UCSD-AML1 (cell line): ENCODE measurements around the gene APC2.
"Not testable (repeated sequence)": the region's sequence is repeated elsewhere in the genome, so short reads cannot be mapped to it uniquely, and the experiment has no call there.

Experiments used
- DNase-seq: peaks from one replicate; lab custom pipeline; 2025; ENCODE audit not compliant: unreplicated experiment; lab: John Stamatoyannopoulos, UW

APC2 gene

DNA sequence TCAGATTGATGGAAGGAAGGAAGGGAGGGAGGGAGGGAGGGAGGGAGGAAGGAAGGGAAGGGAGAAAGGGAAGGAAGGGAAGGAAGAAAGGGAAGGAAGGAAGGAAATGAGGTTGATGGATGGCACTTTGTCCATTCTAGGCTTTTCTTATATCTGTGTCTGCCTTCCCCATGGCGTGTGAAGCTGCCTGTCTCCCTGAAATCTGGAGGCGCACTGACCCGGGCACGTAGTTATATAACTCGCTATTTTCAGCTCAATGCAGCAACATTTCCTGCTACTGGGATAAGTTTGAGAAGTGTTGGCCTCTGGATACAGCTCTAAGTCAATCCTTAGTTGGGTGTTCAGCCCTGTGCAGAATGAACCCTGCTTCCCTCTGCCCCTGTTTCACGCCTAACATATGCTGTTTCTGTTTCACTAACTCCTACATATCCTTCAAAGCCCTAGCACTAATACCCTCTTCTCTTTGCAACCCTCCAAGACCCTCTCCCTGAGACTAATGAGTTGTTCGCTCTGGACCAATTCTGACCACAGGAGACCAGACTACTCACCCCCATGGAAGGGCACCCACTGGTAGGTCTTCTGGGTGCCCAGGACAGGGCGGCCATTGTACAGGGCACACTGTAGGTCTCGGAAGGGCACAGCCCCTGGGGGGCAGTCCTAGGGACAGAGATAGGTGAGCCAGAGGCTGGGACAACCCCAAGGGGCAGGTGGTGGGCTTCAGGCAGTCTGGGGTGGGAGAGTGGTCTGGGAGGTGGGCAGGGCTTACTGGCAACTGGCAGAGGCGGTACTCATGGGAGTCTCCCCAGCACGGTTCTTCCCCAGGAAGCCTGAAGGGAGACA lies 59.9 kb downstream of the APC2 start:
- no peak for DNase-seq

DNA sequence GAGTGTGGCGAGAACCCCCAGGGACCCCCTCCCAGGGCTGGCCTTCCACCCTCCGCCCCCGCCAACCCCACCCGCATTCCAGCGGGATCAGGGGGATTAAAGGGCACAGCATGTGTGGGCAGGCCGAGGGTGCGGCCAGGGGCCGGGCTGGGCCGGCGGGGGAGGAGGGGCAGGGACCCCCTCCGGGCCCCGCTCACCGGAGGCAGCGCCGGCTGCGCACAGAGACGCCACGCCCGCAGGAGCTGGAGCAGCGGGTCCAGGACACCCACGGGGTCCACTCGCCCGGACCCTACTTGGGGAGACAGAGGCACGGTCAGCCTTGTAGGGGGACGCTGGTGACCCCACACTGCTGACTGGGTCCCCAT lies 60.5 kb downstream of the APC2 start:
- no peak for DNase-seq

- DNase-seq: no peak
These were observed 60.9 kb downstream of the APC2 start for GRCh38 chr19:1510807-1511206.

DNA sequence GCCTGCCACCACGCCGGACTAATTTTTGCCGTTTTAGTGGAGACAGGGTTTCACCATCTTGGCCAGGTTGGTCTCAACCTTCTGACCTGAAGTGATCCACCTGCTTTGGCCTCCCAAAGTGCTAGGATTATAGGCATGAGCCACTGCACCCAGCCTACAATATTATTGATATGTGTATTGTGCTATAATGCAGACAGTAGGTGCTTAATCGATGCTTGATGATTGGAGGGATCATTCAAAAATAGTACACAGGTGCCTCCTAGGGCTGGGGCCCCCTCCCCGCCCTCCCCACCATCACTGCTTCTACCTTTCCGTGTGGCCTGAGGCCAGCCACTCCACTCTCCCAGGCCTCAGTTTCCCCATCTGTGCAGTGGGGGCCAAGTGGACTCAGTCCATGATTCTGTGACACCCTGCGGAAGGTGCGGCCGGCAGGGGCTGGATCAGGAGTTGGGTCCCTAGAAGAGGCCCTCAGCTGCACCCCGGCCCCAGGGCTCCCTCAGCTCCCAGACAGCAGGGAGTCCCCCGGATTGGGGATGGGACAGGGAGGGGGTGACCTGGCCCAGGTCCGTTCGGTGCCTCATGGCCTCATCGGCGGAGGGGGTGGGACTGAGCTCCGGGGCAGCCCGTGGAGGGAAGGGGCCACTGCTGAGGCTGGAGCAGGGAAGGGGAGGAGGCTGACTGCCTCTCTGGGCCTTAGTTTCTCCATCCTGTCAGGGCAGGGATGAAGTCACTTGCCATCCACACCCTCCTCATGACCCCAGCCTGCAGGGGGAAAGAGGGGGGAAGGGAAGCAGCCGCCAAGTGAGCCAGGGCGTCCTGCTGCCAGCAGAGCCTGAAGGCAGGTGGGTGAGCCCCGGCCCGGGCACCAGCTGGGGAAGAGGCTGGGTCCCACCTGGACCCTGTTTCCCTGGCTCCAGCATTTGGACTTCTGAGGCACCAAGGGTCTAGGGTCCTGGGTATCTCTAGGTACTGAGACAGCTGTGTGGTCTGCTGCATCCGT lies 61.7 kb downstream of the APC2 start:
- DNase-seq: no peak

- DNase-seq: peak; percentile 68
These were observed 63.0 kb downstream of the APC2 start, which contains the start of gene ADAMTSL5 for GRCh38 chr19:1512671-1513498. ADAMTSL5 (minus strand) TSS chr19:1513019; CDS start chr19:1510943, 2,076 bp downstream.

- peak; percentile 76 for DNase-seq
These were observed 63.8 kb downstream of the APC2 start for GRCh38 chr19:1513499-1514294.

- no peak for DNase-seq
These were observed 64.4 kb downstream of the APC2 start for GRCh38 chr19:1514295-1514661.

DNA sequence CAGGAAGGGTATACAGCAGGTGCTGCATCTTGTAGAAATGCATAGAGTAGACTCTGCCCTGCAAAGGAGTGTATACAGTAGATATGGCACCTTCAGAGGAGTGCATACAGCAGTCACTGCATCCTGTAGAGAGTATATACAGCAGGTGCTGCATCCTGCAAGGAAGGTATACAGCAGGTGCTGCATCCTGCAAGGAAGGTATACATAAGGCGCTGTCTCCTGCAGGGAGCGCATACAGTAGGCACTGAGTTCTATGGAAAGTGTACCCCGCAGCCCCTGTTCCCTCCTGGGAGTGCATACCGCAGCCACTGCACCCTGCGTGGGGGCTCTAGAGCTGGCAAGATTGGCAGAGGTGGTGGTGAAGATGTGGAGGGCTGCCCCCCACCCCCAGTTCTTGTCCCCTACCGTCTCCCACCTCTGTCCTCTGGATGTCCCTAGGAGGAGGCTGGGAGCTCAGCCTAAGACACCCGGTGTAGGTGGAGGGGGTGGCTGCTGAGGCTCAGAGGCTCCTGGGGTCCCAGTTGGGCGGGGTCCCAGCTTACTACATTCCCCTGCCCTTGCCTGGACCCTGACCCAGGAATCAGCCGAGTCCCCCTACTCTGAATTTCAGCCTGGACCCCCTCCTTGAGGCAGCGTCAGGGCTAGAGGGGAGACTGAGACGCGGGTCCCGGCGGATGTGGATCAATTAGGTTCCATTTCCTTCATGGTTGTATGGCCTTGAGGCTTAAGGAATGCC lies 65.2 kb downstream of the APC2 start:
- no peak for DNase-seq

DNA sequence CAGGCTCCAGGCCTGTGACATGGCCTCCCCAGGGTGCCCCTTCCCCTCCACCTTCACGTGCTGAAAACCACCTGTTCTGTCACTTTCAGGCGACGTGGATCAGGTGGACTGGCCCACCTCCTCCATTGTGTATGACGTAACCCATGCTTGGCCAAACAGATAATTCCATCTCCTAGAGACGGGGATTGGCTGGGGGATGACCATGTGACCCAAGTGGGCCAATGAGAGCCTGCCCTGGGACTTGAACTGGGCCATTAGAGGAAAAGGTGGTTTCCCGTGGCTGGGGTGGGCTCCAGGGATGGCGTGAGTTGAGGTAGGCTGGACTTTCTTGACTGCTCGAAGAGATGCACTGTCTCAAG lies 66.5 kb downstream of the APC2 start:
- DNase-seq: no peak

DNA sequence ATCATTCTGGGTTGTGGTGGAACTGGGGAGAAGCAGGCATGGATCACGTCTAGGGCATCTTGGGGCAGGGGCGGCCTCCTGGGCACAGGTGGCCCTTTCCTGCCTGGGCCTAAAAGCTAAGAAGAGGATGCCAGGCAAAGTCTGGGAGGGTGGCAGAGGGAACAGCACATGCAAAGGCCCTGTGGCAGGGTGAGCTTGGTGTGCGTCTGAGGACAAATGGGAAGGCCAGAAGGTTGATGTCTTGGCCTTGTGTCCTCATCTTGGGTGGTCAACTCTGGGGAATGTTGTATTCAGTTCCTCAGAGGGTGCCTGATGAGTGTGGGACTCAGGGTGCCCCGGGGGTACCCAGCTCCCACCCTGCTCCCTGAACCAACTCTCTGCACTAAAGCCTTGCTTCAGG lies 68.5 kb downstream of the APC2 start:
- DNase-seq: no peak

DNA sequence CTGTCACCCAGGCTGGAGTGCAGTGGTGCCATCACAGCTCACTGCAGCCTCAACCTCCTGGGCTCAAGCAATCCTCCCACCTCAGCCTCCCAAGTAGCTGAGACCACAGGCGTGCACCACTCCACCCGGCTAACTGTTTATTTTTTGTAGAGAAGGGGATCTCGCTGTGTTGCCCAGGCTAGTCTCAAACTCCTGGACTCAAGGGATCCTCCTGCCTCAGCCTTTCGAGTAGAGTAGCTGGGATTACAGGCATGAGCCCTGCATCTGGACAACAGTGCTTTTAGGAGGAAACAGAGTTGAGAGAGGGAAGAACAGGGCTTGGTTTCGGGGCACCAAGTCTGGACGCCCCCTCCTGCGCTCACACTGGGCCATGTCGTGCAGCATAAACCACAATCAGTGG lies 69.9 kb downstream of the APC2 start:
- DNase-seq: not testable (repeated sequence)

GRCh38 chr19:1520203-1520780 lies 70.4 kb downstream of the APC2 start:
- no peak for DNase-seq

DNA sequence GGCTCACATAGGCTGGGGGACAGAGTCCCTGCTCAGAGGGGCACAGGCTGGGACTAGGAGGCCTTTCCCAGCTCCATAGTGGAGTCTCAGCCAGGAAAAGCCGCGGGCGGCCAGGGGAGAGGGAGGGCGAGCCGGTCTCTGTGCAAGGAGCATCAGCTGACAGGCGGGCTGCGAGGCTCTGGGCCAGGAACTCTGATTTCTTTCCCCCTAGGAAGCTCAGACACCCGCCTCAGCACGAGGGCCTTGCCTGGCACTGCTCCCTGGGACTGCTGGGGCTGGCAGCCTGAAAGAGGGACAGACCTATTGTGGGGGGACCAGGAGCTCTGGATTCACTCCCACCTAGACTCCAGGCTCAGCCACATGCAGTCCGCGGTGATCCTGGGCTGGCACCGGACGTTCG lies 71.7 kb downstream of the APC2 start:
- DNase-seq: no peak

DNA sequence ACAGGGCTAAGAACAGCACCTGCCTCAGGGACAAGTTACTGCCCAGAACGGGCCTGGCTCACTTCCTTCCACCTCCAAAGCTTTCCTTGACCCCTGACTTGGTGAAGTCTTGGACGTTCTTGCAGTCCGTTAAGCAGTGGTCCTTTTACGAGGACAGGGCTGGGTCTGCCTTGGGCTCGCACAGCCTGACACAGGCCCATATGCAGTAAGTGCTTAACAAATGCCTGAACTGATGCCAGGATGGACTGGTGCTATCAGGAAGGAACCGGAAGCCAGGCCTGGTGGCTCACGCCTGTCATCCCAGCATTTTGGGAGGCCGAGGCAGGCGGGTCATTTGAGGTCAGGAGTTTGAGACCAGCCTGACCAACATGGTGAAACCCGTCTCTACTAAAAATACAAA lies 72.1 kb downstream of the APC2 start:
- no peak for DNase-seq

DNA sequence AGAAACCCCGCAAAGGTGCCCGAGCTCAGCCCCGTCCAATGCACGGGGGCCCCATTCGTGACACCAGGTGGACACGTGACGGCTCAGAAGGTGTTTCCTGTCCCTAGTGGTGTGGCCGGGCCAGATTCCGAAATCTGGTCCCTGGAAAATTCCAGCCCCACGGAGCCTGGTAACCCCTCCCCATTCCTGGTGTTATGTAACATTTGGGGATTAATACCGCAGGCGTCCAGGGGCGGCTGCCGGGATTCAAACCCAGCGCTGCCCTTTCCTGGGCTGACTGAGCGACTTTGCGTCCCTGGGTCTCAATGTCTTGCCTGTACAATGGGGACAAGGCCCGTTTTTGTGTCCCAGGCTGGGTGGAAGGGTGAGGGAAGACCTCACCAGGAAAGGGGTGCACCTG lies 72.9 kb downstream of the APC2 start:
- DNase-seq: no peak
